Astrocyte (in vitro differentiated cells and primary cell): ENCODE results near the gene CYB561D2. TPM values are rescaled to one million over a fixed set of nuclear protein-coding genes. Genes with fewer than 3 reads are reported as not detected.
A peak's percentile ranks its signal among the peaks of the same experiment; 100 is the strongest.

ENCODE experiments used
- DNase-seq: peaks from one replicate; pipeline ENCODE4 v3.0.0-alpha.2; 2010; ENCODE audit warnings: low read depth
- FAIRE-seq: peaks from 2 replicates; lab custom pipeline; 2011; peaks lifted over from hg19 to GRCh38; lab: Jason Lieb, UNC
- H2AFZ ChIP-seq: 2 replicates; pipeline ENCODE4 v1.6.0; 2012; ENCODE audit warnings: low read depth, low read length, inconsistent platforms
- H3K27ac ChIP-seq: 2 replicates; pipeline ENCODE4 v1.5.1; 2011; ENCODE audit warnings: low read depth, low read length, inconsistent platforms
- H3K27me3 ChIP-seq: 2 replicates; pipeline ENCODE4 v1.6.0; 2011; ENCODE audit warnings: low read length, inconsistent platforms; ENCODE audit not compliant: insufficient read depth
- H3K36me3 ChIP-seq: 2 replicates; pipeline ENCODE4 v1.5.1; 2011; ENCODE audit warnings: low read length, inconsistent platforms; ENCODE audit not compliant: insufficient read depth
- H3K4me1 ChIP-seq: 2 replicates; pipeline ENCODE4 v1.5.1; 2011; ENCODE audit warnings: low read length, inconsistent platforms; ENCODE audit not compliant: insufficient read depth
- H3K4me2 ChIP-seq: 2 replicates; pipeline ENCODE4 v1.6.0; 2012; ENCODE audit warnings: low read length, inconsistent platforms
- H3K4me3 ChIP-seq: 2 replicates; pipeline ENCODE4 v1.5.1; 2011; ENCODE audit warnings: low read depth, mild to moderate bottlenecking, low read length, inconsistent platforms; ENCODE audit not compliant: insufficient read depth
- H3K79me2 ChIP-seq: 2 replicates; pipeline ENCODE4 v1.6.0; 2012; ENCODE audit warnings: mild to moderate bottlenecking, low read length, inconsistent platforms; ENCODE audit not compliant: insufficient read depth
- H3K9ac ChIP-seq: 2 replicates; pipeline ENCODE4 v1.6.0; 2012; ENCODE audit warnings: mild to moderate bottlenecking, low read length, inconsistent platforms
- H3K9me3 ChIP-seq: 2 replicates; pipeline ENCODE4 v1.5.1; 2012; ENCODE audit warnings: low read depth, mild to moderate bottlenecking, low read length, inconsistent platforms; ENCODE audit not compliant: insufficient read depth
- H4K20me1 ChIP-seq: 2 replicates; pipeline ENCODE4 v1.6.0; 2012; ENCODE audit warnings: low read length, inconsistent platforms; ENCODE audit not compliant: insufficient read depth
- H3K27ac Mint-ChIP-seq: one replicate; pipeline ENCODE4 v1.8.0; 2021; ENCODE audit warnings: mild to moderate bottlenecking, mixed read lengths; ENCODE audit not compliant: unreplicated experiment
- H3K27me3 Mint-ChIP-seq: one replicate; pipeline ENCODE4 v1.8.0; 2021; ENCODE audit warnings: low read depth, mixed read lengths; ENCODE audit not compliant: unreplicated experiment
- H3K36me3 Mint-ChIP-seq: one replicate; pipeline ENCODE4 v1.8.0; 2021; ENCODE audit warnings: low read depth, mixed read lengths; ENCODE audit not compliant: unreplicated experiment
- H3K4me1 Mint-ChIP-seq: one replicate; pipeline ENCODE4 v1.8.0; 2021; ENCODE audit warnings: low read depth, mixed read lengths; ENCODE audit not compliant: unreplicated experiment
- H3K4me3 Mint-ChIP-seq: one replicate; pipeline ENCODE4 v1.8.0; 2021; ENCODE audit warnings: mild to moderate bottlenecking, moderate library complexity, mixed read lengths; ENCODE audit not compliant: unreplicated experiment
- H3K9me3 Mint-ChIP-seq: one replicate; pipeline ENCODE4 v1.8.0; 2021; ENCODE audit warnings: mild to moderate bottlenecking, mixed read lengths; ENCODE audit not compliant: unreplicated experiment
- EZH2 ChIP-seq: IDR thresholded peaks from 2 replicates; pipeline ENCODE4 v1.6.1; 2012; ENCODE audit warnings: mild to moderate bottlenecking, low read length, inconsistent platforms; ENCODE audit not compliant: insufficient read depth
- total RNA-seq: library from RNA; stranded (reverse); gene quantifications from 2 replicates; pipeline ENCODE4 v1.2.1, GENCODE V29; 2021
- TF ChIP-seq, protein P1 (sequence below): IDR thresholded peaks from 2 replicates; pipeline ENCODE4 v1.5.1; 2011; ENCODE audit warnings: low read depth, mild to moderate bottlenecking, inconsistent platforms, low read length, moderate library complexity; ENCODE audit not compliant: insufficient read depth

CYB561D2 gene
- total RNA-seq, 1 donor from 2014 or later: 19.4 TPM

GRCh38 chr3:50383750-50384149 is 33.1 kb downstream of the CYB561D2 start:
- FAIRE-seq: no peak
- Mint-ChIP-seq H3K4me1 (no peaks in the 10 kb centered on the region), H3K36me3 (no peaks in the 10 kb centered on the region), H3K27me3 (peaks cover 51% of the 10 kb centered on the region), H3K9me3 (no peaks in the 10 kb centered on the region), H3K4me3 (no peak overlapping the region), H3K27ac (peak overlapping the region; percentile 23)
- H3K4me1 ChIP-seq: peaks cover 6% of the 10 kb centered on the region
- H4K20me1 ChIP-seq: no peaks in the 10 kb centered on the region
- H3K27ac ChIP-seq: no peak overlapping the region
- no peak overlapping the region for H3K4me3 ChIP-seq
- no peak for DNase-seq
- no peaks in the 10 kb centered on the region for H3K79me2 ChIP-seq
- no peaks in the 10 kb centered on the region for H3K9me3 ChIP-seq
- H2AFZ ChIP-seq: no peak overlapping the region
- no peak overlapping the region for H3K9ac ChIP-seq
- TF ChIP-seq EZH2: no peak
- TF ChIP-seq, protein P1, sequence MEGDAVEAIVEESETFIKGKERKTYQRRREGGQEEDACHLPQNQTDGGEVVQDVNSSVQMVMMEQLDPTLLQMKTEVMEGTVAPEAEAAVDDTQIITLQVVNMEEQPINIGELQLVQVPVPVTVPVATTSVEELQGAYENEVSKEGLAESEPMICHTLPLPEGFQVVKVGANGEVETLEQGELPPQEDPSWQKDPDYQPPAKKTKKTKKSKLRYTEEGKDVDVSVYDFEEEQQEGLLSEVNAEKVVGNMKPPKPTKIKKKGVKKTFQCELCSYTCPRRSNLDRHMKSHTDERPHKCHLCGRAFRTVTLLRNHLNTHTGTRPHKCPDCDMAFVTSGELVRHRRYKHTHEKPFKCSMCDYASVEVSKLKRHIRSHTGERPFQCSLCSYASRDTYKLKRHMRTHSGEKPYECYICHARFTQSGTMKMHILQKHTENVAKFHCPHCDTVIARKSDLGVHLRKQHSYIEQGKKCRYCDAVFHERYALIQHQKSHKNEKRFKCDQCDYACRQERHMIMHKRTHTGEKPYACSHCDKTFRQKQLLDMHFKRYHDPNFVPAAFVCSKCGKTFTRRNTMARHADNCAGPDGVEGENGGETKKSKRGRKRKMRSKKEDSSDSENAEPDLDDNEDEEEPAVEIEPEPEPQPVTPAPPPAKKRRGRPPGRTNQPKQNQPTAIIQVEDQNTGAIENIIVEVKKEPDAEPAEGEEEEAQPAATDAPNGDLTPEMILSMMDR: no peak
- no peak overlapping the region for H3K4me2 ChIP-seq
- H3K36me3 ChIP-seq: no peaks in the 10 kb centered on the region
- H3K27me3 ChIP-seq: no peaks in the 10 kb centered on the region

- Histone ChIP-seq H2AFZ (no peak overlapping the region), H3K27me3 (no peaks in the 10 kb centered on the region), H3K4me1 (peaks cover 8% of the 10 kb centered on the region), H3K36me3 (no peaks in the 10 kb centered on the region), H3K79me2 (no peaks in the 10 kb centered on the region), H4K20me1 (no peaks in the 10 kb centered on the region), H3K4me3 (no peak overlapping the region), H3K27ac (no peak overlapping the region), H3K4me2 (no peak overlapping the region), H3K9me3 (no peaks in the 10 kb centered on the region), H3K9ac (no peak overlapping the region)
- FAIRE-seq: no peak
- H3K4me3 Mint-ChIP-seq: no peak overlapping the region
- H3K9me3 Mint-ChIP-seq: no peaks in the 10 kb centered on the region
- H3K27ac Mint-ChIP-seq: no peak overlapping the region
- TF ChIP-seq, protein P1: no peak
- TF ChIP-seq EZH2: no peak
- no peak for DNase-seq
- H3K36me3 Mint-ChIP-seq: no peaks in the 10 kb centered on the region
- H3K4me1 Mint-ChIP-seq: no peaks in the 10 kb centered on the region
- peaks cover 37% of the 10 kb centered on the region for H3K27me3 Mint-ChIP-seq
Measured at GRCh38 chr3:50385754-50386153, 35.1 kb downstream of the CYB561D2 start.

- Histone ChIP-seq H3K27me3 (no peaks in the 10 kb centered on the region), H3K4me2 (no peak overlapping the region), H2AFZ (no peak overlapping the region), H3K4me3 (no peak overlapping the region), H4K20me1 (no peaks in the 10 kb centered on the region), H3K27ac (no peak overlapping the region), H3K9me3 (no peaks in the 10 kb centered on the region), H3K36me3 (no peaks in the 10 kb centered on the region), H3K4me1 (peaks cover 8% of the 10 kb centered on the region), H3K9ac (no peak overlapping the region), H3K79me2 (no peaks in the 10 kb centered on the region)
- peaks cover 35% of the 10 kb centered on the region for H3K27me3 Mint-ChIP-seq
- no peaks in the 10 kb centered on the region for H3K36me3 Mint-ChIP-seq
- DNase-seq (no peak), FAIRE-seq (no peak)
- TF ChIP-seq, protein P1: peak; percentile 10
- TF ChIP-seq EZH2: no peak
- no peaks in the 10 kb centered on the region for H3K9me3 Mint-ChIP-seq
- no peak overlapping the region for H3K4me3 Mint-ChIP-seq
- H3K4me1 Mint-ChIP-seq: peaks cover 2% of the 10 kb centered on the region
- no peak overlapping the region for H3K27ac Mint-ChIP-seq
Measured at GRCh38 chr3:50388016-50388719, 37.5 kb downstream of the CYB561D2 start.
